GM19025 (cell line): ENCODE measurements around the gene B3GNT3.

Experiments used
- ATAC-seq: cut with Tn5 transposase; IDR thresholded peaks from one replicate; pipeline ENCODE4 v1.9.1; 2021; ENCODE audit warnings: mild to moderate bottlenecking, low read depth, moderate library complexity; ENCODE audit not compliant: unreplicated experiment

The B3GNT3 gene

GRCh38 chr19:17854061-17854460, 59.1 kb downstream of the B3GNT3 start:
- no peak for ATAC-seq

GRCh38 chr19:17855280-17856152, 60.6 kb downstream of the B3GNT3 start:
- ATAC-seq, result no peak

- peak; percentile 92 for ATAC-seq
Observed at GRCh38 chr19:17859533-17860330, 64.8 kb downstream of the B3GNT3 start, which contains the start of gene RPL18A. RPL18A (plus strand) TSS chr19:17859910; CDS start chr19:17859957, 47 bp downstream.

- no peak for ATAC-seq
Observed at GRCh38 chr19:17860331-17860992, 65.5 kb downstream of the B3GNT3 start.

GRCh38 chr19:17860993-17861360, 66.0 kb downstream of the B3GNT3 start:
- ATAC-seq, result no peak

GRCh38 chr19:17861542-17862402, 66.8 kb downstream of the B3GNT3 start:
- no peak for ATAC-seq

- no peak for ATAC-seq
Observed at GRCh38 chr19:17862711-17863519, 68.0 kb downstream of the B3GNT3 start.
